OCI-LY1 (cell line): ENCODE data around the gene SLIT3.

ENCODE experiments used
- EZH2 ChIP-seq: fragments of 200-600 bp; sonication (generic), shearing (Covaris generic); IDR thresholded peaks from 2 replicates; pipeline ENCODE4 v1.8.0; 2017; ENCODE audit warnings: borderline replicate concordance, mixed run types, mild to moderate bottlenecking, antibody characterized with exemption, low read length, moderate library complexity, mixed read lengths
- TF ChIP-seq, protein P1 (sequence below): fragments of 200-600 bp; sonication (generic), shearing (Covaris generic); IDR thresholded peaks from 2 replicates; pipeline ENCODE4 v1.5.1; 2017; ENCODE audit warnings: mild to moderate bottlenecking, antibody characterized with exemption, low read length, moderate library complexity, mixed read lengths

DNA sequence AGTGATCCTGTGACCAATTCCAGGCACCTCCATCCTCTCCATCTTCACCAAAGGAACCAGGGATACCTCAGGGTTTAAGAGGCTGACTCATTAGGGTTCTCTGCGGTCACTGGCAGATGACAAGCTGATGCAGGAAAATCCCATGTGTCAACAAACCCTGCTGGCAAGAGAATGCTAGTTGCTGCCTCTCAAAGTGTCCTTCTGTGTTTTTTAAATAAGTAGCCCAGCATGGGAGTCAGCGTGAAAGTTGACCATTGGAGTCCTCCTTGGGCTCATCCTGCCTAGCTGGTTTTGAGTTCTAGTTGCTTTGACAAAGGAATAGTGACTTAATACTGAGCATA lies 200.2 kb downstream of the SLIT3 start:
- TF ChIP-seq, protein P1, sequence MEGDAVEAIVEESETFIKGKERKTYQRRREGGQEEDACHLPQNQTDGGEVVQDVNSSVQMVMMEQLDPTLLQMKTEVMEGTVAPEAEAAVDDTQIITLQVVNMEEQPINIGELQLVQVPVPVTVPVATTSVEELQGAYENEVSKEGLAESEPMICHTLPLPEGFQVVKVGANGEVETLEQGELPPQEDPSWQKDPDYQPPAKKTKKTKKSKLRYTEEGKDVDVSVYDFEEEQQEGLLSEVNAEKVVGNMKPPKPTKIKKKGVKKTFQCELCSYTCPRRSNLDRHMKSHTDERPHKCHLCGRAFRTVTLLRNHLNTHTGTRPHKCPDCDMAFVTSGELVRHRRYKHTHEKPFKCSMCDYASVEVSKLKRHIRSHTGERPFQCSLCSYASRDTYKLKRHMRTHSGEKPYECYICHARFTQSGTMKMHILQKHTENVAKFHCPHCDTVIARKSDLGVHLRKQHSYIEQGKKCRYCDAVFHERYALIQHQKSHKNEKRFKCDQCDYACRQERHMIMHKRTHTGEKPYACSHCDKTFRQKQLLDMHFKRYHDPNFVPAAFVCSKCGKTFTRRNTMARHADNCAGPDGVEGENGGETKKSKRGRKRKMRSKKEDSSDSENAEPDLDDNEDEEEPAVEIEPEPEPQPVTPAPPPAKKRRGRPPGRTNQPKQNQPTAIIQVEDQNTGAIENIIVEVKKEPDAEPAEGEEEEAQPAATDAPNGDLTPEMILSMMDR, result no peak
- no peak for TF ChIP-seq EZH2
